Measurements from ENCODE around the gene TEFM.
"Not testable (repeated sequence)": the region's sequence is repeated elsewhere in the genome, so short reads cannot be mapped to it uniquely, and the experiment has no call there.

The TEFM gene

DNA sequence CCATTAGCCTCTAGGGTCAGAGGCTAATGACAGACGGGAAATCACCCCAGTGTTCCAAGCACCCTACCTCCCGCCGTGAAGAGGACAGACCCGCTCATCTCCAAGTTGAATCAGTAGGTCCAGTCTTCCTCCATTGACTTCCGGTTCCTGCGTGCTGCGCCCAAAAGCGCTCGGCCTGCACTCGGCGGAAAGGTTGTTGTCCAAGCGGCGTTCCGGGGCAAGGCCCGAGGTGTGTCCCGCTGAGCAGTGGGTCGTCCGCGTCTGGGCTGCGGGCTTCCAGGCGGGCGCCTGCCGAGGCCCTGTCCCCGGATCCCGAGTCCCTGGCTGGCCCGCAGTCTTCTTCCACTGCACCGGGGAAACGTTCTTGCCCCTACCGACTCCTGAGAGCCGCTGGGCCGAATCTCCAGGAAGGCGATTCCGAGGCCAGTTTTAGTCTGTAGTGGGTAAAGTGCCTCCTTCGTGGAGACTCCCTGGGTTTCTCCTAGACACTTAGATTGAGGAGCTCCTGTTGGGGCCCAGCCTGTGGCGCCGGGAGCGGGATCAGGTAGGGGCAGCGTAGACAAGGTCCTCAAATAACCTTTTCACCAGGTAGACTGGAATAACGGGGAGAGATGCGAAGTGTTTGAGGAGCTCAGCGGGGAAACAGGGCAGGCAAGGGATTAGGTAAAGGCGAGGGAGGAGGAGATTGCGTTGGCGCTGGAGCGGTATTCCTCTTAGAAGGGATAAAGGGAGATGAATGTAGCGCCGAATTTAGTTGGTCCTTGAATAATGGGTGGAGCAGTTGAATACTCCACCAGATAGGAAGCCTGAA lies at the start of gene TEFM:
TSS of gene TEFM (minus strand) at position 138 of the 811 bp plus-strand sequence. CDS start at position 98, 40 bp downstream.
- DNase-seq = peak; percentile 89

DNA sequence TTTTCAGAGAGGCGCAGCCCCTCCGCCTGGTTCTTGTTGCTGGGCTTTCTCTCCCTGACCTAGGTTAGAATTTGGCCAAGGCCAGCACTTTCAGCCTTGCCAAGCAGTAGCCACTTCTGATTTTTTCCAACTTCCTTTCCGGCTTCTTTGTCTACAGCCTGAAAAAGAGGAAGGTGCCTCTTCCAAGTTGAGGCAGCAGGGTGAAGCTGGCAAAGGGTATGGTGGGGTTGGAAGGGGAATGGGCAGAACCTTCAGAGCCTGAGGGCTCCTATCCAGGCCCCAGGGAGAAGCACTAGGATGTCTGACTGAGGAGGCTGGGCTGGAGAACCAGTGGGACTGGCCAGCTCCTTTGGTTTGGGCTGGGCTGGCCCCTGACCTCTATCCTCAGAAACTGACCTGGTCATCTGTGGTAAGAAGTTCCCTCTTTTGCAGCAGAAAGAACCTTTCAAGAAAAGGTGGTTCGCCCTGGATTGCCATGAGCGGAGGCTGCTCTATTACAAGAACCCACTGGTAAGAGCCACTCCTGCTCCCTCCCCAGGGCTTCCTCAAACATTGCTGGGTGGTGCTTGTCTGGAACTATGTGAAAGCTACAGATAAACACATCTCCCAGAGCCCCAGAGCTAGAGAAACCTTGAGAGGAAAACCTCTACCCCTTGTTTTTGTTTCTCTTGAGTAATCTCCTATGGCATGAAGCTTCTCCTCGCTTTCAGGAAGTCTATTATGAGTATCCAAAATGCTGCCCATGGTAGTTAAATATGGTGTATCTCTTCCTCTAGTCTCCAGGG lies 48.2 kb upstream of the TEFM start:
- DNase-seq = no peak

GRCh38 chr17:30952638-30953393 lies 46.8 kb upstream of the TEFM start:
- no peak for DNase-seq

DNA sequence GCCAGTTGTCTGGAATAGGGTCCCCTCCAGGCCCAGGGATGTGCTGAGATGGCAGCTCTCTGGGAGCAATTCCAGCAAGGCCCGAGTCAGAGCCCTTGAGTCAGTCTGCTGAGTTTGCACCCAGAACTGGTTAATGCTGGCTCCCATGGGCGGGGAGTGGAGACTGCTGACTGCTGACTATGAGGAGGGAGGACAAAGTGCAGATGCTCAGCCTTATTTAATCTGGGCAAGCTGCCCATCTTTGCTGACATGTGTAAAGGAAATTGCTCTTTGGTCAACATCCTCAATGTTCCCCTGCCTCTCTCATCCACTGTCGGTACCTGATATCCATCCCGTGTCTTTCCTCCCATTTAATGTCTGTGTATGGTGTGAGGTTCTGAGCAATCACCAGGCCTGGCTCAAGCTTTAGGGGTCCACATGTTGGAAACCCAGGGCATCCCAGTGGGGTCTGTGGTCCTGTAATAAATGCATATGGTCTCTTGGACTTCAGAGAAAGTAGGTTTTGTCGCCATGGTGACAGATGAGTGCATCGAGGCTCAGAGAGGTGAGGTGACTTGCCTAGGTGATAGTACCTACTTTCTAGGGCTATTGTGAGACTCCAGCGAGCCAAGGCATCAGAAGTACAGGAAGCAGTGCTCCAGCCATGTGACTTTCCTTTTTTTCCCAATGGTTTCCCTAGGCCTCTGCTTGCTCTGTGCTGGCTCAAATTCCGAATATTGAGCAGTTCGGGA lies 44.8 kb upstream of the TEFM start:
- DNase-seq = no peak

- DNase-seq = no peak
These were observed 44.2 kb upstream of the TEFM start for GRCh38 chr17:30950189-30950588.

- no peak for DNase-seq
These were observed 41.8 kb upstream of the TEFM start for GRCh38 chr17:30947796-30948195.

DNA sequence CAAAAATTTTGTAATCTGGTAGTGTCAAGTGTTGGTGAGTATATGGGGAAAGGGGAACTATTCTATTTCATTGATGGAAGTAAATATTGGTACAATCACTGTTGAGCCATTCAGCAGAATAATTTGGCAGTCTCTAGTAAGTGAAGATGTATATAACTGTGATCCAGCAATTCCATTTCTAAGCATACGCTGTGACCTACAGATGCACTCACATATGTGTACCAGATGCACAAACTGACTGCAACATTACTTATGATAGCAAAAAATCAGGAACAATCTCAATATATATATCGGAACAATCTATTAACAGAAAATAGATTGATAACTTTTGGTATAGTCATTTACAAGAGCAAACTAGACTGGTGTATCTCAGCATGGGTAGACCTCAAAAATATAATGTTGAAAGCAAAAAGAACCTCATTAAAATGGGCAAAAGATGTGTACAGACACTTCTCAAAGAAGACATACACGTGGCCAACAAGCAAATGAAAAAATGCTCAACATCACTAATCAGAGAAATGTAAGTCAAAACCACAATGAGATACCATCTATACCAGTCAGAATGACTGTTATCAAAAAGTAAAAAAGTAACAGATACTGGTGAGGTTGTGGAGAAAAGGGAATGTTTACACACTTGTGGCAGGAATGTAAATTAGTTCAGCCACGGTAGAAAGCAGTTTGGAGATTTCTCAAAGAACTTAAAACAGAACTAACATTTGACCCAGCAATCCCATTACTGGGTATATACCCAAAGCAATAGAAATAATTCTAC lies 36.5 kb upstream of the TEFM start:
- no peak for DNase-seq

DNA sequence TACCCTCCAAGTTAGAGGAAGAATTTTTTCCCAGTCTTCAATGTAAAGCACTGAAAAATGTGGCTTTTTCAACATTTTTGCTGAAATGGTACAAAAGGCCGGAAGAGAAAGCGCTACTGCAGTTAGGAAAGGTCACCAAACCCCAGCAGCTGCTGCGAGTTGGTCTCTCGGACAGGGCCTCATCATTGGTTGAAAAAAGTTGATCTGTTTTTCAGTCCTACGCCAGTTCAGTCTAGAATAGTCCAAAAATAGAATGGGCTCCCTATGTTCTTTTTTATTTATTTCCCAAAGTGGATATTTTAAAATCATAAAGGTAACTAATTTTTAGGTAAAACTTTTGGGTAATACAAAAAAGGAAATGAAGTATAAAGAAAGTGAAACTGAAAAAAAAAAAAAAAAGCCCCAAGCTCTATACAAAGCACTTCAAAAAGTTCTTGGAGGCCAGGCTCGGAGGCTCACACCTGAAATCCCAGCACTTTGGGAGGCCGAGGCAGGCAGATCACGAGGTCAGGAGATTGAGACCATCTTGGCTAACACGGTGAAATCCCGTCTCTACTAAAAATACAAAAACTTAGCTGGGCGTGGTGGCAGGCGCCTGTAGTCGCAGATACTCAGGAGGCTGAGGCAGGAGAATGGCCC lies 33.1 kb upstream of the TEFM start:
- DNase-seq = no peak

DNA sequence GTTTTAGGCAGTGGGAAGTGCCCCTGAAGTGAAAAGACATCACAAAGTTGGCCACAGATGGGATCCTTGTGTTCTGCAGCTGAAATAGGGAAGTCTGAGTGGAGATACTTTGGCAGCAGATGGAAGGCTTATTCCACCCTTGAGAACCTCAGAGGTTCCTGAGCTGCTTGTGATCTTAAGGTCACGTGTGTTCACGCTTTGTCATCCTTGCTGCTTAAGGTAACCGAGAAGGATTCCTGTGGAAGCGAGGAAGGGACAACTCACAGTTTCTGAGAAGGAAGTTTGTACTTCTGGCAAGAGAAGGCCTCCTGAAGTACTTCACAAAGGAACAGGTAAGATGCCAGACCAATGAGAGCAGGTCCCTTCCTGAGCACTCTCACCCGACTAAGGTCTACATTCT lies 27.9 kb upstream of the TEFM start:
- no peak for DNase-seq

DNA sequence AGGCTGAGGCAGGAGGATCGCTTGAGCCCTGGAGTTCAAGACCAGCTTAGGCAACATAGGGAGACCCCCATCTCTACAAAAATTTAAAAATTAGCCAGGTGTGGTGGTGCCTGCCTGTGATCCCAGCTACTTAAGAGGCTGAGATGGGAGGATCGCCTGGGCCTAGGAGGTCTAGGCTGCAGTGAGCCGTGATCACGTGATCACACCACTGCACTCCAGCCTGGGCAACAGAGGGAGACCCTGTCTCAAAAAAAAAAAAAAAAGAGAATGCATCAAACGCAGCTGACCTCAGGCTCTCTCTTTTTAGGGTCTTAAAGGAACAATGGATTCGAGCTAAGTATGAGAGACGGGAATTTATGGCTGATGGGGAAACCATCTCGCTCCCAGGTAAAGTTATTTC lies 25.5 kb upstream of the TEFM start:
- DNase-seq = not testable (repeated sequence)

GRCh38 chr17:30930495-30930894 lies 24.5 kb upstream of the TEFM start:
- no peak for DNase-seq

- DNase-seq = not testable (repeated sequence)
These were observed 23.8 kb upstream of the TEFM start for GRCh38 chr17:30929861-30930260.

DNA sequence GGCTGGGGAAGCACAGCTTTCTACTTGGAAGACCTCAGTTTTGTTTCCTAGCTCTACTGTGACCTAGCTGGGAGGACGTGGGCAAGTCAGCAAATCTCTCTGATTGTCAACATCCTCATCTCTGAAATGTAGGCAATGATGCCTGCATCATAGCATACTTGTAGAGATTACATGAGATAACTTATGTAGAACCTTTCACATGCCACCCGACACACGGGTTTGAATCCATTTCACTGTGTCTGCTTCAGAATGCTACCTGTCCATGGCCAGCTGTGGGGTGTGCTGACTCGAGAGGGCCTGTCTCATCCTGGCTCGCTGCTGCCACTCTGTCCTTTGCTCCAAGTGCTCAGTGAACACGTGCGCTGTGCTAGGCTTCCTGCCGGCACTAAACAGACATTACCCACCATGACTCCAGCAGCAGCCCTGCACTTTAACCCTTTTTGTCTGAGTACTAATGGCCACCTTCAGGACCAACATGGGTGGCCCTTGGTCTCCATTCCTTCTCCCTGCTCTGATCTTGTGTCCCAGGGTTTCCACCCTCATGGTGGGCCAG lies 23.1 kb upstream of the TEFM start:
- no peak for DNase-seq

DNA sequence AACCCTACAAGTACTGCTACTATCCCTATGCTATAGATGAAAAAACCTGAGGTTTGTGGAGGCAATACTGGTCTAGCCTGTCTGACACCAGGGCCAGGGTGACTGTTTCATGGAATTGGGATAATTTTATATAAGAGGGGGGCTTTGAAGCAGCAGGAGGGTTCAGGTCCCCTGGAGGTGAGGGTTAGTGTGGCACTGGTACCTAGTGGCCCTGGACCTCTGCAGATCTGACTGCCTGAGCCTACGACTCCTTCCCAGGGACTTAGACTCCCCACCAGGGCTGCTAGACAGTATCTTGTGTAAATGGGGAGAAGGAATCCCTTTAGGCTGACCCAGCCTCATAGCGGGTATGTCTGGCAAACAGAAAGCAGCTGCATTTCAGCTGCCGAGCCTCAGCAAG lies 22.5 kb upstream of the TEFM start:
- DNase-seq = no peak

DNA sequence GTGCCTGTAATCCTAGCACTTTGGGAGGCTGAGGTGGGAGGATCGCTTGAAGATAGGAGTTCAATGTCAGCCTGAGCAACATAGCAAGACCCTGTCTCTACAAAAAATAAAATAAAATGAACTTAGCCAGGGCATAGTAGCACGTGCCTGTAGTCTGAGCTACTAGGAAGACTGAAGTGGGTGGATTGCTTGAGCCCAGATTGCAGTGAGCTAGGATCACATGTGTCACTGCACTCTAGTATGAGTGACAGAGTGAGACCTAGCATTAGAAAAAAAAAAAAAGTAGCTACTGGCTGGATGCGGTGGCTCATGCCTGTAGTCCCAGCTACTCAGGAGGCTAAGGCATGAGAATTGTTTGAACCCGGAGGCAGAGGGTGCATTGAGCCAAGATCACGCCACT lies 21.7 kb upstream of the TEFM start:
- no peak for DNase-seq

GRCh38 chr17:30926516-30926915 lies 20.5 kb upstream of the TEFM start:
- no peak for DNase-seq

- no peak for DNase-seq
These were observed 18.3 kb upstream of the TEFM start for GRCh38 chr17:30924341-30924740.

GRCh38 chr17:30922235-30923030 lies 16.4 kb upstream of the TEFM start:
- no peak for DNase-seq

DNA sequence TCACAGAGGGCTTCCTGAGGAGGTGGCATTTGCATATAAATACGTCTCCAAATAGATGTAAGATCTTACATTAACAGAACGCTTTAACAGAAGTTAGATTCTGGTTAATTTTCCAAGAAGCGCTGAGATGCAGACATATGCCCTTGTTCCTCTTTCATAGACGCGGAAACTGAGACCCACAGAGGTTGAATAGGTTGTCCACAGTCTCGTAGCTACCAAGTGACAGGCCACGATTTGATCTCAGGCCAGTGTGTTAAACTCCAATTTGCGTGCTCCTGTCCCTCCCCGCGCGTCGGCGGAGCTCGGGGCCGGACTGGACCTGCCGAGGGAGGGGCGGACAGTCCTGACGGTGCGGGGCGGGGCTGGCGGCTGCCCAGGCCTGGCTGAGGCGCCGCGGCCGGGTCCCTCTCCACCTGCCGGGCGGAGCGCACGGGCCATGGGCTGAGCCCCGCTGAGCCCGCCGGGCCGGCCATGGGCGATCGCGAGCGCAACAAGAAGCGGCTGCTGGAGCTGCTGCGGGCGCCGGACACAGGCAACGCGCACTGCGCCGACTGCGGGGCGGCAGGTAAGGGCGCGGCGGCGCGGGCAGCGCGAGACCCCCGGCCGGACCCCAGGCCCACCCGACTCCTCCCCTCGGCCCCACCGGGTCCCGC lies 15.6 kb upstream of the TEFM start, which contains the start of gene ADAP2:
TSS of gene ADAP2 (plus strand) at position 402 of the 653 bp plus-strand sequence. CDS start at position 472, 70 bp downstream.
- no peak for DNase-seq
